HCT116 (cell line): ENCODE measurements around the gene TENT4A.

Source experiments
- CEBPB ChIP-seq: IDR thresholded peaks from 2 replicates; pipeline ENCODE4 v1.6.1; 2012; ENCODE audit warnings: low read depth
- CTCF ChIP-seq, 3 experiments: fragments of 200-600 bp in 1 of 3; sonication (generic) in 1 of 3; IDR thresholded peaks in 2 of 3; conservative IDR thresholded peaks in 1 of 3; 2 replicates each; pipeline ENCODE4 v1.5.1; 2012 to 2017; ENCODE audit warnings: low read depth in 2 of 3, low read length in 2 of 3, antibody characterized with exemption in 1 of 3, borderline replicate concordance in 1 of 3, control low read depth in 1 of 3, mild to moderate bottlenecking in 1 of 3, mixed read lengths in 1 of 3, mixed run types in 1 of 3, moderate library complexity in 1 of 3; ENCODE audit not compliant: insufficient read depth in 1 of 3
- EZH2 ChIP-seq: fragments of 200-600 bp; sonication (generic); IDR thresholded peaks from 2 replicates; pipeline ENCODE4 v1.6.1; 2017; ENCODE audit warnings: antibody characterized with exemption, mixed run types
- JUND ChIP-seq: IDR thresholded peaks from 2 replicates; pipeline ENCODE4 v1.6.1; 2012
- MAX ChIP-seq: IDR thresholded peaks from 2 replicates; pipeline ENCODE4 v1.6.1; 2012
- POLR2A ChIP-seq: IDR thresholded peaks from 2 replicates; pipeline ENCODE4 v1.7.0; 2011; ENCODE audit warnings: borderline replicate concordance; ENCODE audit not compliant: insufficient read depth, insufficient read length; ENCODE audit errors: extremely low read depth
- POLR2AphosphoS5 ChIP-seq: IDR thresholded peaks from 2 replicates; pipeline ENCODE4 v1.6.1; 2011; ENCODE audit warnings: mild to moderate bottlenecking, low read depth, low read length, moderate library complexity
- RAD21 ChIP-seq: IDR thresholded peaks from 2 replicates; pipeline ENCODE4 v1.6.1; 2012; ENCODE audit warnings: low read depth, mild to moderate bottlenecking
- SIN3A ChIP-seq: IDR thresholded peaks from 2 replicates; pipeline ENCODE4 v1.6.1; 2012; ENCODE audit warnings: low read depth
- SRF ChIP-seq: IDR thresholded peaks from 2 replicates; pipeline ENCODE4 v1.6.1; 2012; ENCODE audit warnings: low read depth
- TCF7L2 ChIP-seq: IDR thresholded peaks from 2 replicates; pipeline ENCODE4 v1.7.0; 2011; ENCODE audit warnings: borderline replicate concordance, inconsistent platforms; ENCODE audit not compliant: insufficient read depth, insufficient read length; ENCODE audit errors: extremely low read depth
- ZNF274 ChIP-seq: fragments of 200-500 bp; sonication (Bioruptor generic); IDR thresholded peaks from 2 replicates; pipeline ENCODE4 v1.6.1; 2014; ENCODE audit warnings: mild to moderate bottlenecking, low read depth, low read length, inconsistent platforms

- TF ChIP-seq CTCF (IDR thresholded peaks at IDR 0.05 in 2 of 3, conservative IDR thresholded peaks at IDR 0.05 in 1 of 3; ENCODE audit: borderline replicate concordance in 1 of 3, insufficient read depth in 1 of 3, low read depth in 2 of 3, low read length in 2 of 3), result no peak
- no peak for TF ChIP-seq POLR2AphosphoS5
- no peak for TF ChIP-seq SIN3A
- TF ChIP-seq RAD21, result no peak
- no peak for TF ChIP-seq TCF7L2
- TF ChIP-seq MAX, result no peak
- no peak for TF ChIP-seq CEBPB
- no peak for TF ChIP-seq SRF
- no peak for TF ChIP-seq EZH2
- no peak for TF ChIP-seq POLR2A
- TF ChIP-seq ZNF274, result no peak
- no peak for TF ChIP-seq JUND
These were observed 72.1 kb downstream of the TENT4A start for GRCh38 chr5:6785161-6785860.
